ENCODE data around the gene PWWP2B.

Gene PWWP2B

GRCh38 chr10:132448248-132448731, 51.3 kb downstream of the PWWP2B start:
- peaks cover 43% of the 10 kb centered on the region for H3K4me1 Mint-ChIP-seq
- H3K9me3 Mint-ChIP-seq, result no peaks in the 10 kb centered on the region
- no peak for ATAC-seq
- no peaks in the 10 kb centered on the region for H3K36me3 Mint-ChIP-seq (ENCODE audit: low read depth)
- no peaks in the 10 kb centered on the region for H3K27me3 Mint-ChIP-seq
- H3K4me3 Mint-ChIP-seq, result peak overlapping the region; percentile 48
- peak; percentile 78 for DNase-seq
- H3K27ac Mint-ChIP-seq, result peak overlapping the region; percentile 98

GRCh38 chr10:132449051-132449810, 52.2 kb downstream of the PWWP2B start:
- no peaks in the 10 kb centered on the region for H3K9me3 Mint-ChIP-seq
- H3K4me1 Mint-ChIP-seq, result peaks cover 40% of the 10 kb centered on the region
- no peaks in the 10 kb centered on the region for H3K27me3 Mint-ChIP-seq
- no peak for DNase-seq
- no peak for ATAC-seq
- no peak overlapping the region for H3K4me3 Mint-ChIP-seq
- no peaks in the 10 kb centered on the region for H3K36me3 Mint-ChIP-seq (ENCODE audit: low read depth)
- no peak overlapping the region for H3K27ac Mint-ChIP-seq

- Mint-ChIP-seq H3K9me3 (no peaks in the 10 kb centered on the region), H3K4me3 (no peak overlapping the region), H3K27me3 (no peaks in the 10 kb centered on the region), H3K36me3 (ENCODE audit: low read depth) (no peaks in the 10 kb centered on the region), H3K4me1 (peaks cover 39% of the 10 kb centered on the region), H3K27ac (no peak overlapping the region)
- ATAC-seq (no peak), DNase-seq (no peak)
Observed at GRCh38 chr10:132449811-132450181, 52.8 kb downstream of the PWWP2B start.

- no peak for ATAC-seq
- H3K36me3 Mint-ChIP-seq (ENCODE audit: low read depth), result no peaks in the 10 kb centered on the region
- H3K9me3 Mint-ChIP-seq, result no peaks in the 10 kb centered on the region
- DNase-seq, result no peak
- peaks cover 36% of the 10 kb centered on the region for H3K4me1 Mint-ChIP-seq
- H3K27ac Mint-ChIP-seq, result no peak overlapping the region
- no peaks in the 10 kb centered on the region for H3K27me3 Mint-ChIP-seq
- no peak overlapping the region for H3K4me3 Mint-ChIP-seq
Observed at GRCh38 chr10:132450466-132450824, 53.4 kb downstream of the PWWP2B start.

GRCh38 chr10:132450825-132451505, 54.0 kb downstream of the PWWP2B start:
- Mint-ChIP-seq H3K4me3 (no peak overlapping the region), H3K4me1 (peaks cover 36% of the 10 kb centered on the region), H3K9me3 (no peaks in the 10 kb centered on the region), H3K27ac (no peak overlapping the region), H3K36me3 (ENCODE audit: low read depth) (no peaks in the 10 kb centered on the region), H3K27me3 (no peaks in the 10 kb centered on the region)
- DNase-seq, result no peak
- no peak for ATAC-seq

- Mint-ChIP-seq H3K27me3 (no peaks in the 10 kb centered on the region), H3K27ac (no peak overlapping the region), H3K4me3 (no peak overlapping the region), H3K4me1 (peaks cover 31% of the 10 kb centered on the region), H3K9me3 (no peaks in the 10 kb centered on the region), H3K36me3 (ENCODE audit: low read depth) (no peaks in the 10 kb centered on the region)
- no peak for ATAC-seq
- no peak for DNase-seq
Observed at GRCh38 chr10:132451506-132452215, 54.7 kb downstream of the PWWP2B start.

- Mint-ChIP-seq H3K36me3 (ENCODE audit: low read depth) (no peaks in the 10 kb centered on the region), H3K4me3 (no peak overlapping the region), H3K27me3 (no peaks in the 10 kb centered on the region), H3K9me3 (no peaks in the 10 kb centered on the region), H3K27ac (no peak overlapping the region), H3K4me1 (peaks cover 28% of the 10 kb centered on the region)
- peak; percentile 36 for DNase-seq
- ATAC-seq, result peak; percentile 5
Observed at GRCh38 chr10:132452216-132452650, 55.2 kb downstream of the PWWP2B start.

- Mint-ChIP-seq H3K4me3 (no peak overlapping the region), H3K9me3 (no peaks in the 10 kb centered on the region), H3K27ac (no peak overlapping the region), H3K36me3 (ENCODE audit: low read depth) (no peaks in the 10 kb centered on the region), H3K4me1 (peaks cover 22% of the 10 kb centered on the region), H3K27me3 (no peaks in the 10 kb centered on the region)
- DNase-seq (peak; percentile 92), ATAC-seq (peak; percentile 68)
Observed at GRCh38 chr10:132452651-132453469, 55.9 kb downstream of the PWWP2B start.

GRCh38 chr10:132453470-132453861, 56.5 kb downstream of the PWWP2B start:
- Mint-ChIP-seq H3K27me3 (no peaks in the 10 kb centered on the region), H3K27ac (no peak overlapping the region), H3K4me3 (no peak overlapping the region), H3K36me3 (ENCODE audit: low read depth) (no peaks in the 10 kb centered on the region), H3K4me1 (peaks cover 19% of the 10 kb centered on the region), H3K9me3 (no peaks in the 10 kb centered on the region)
- no peak for DNase-seq
- ATAC-seq, result no peak

GRCh38 chr10:132454296-132455198, 57.5 kb downstream of the PWWP2B start:
- Mint-ChIP-seq H3K27ac (no peak overlapping the region), H3K4me3 (no peak overlapping the region), H3K36me3 (ENCODE audit: low read depth) (no peaks in the 10 kb centered on the region), H3K4me1 (peaks cover 20% of the 10 kb centered on the region), H3K9me3 (no peaks in the 10 kb centered on the region), H3K27me3 (no peaks in the 10 kb centered on the region)
- DNase-seq (no peak), ATAC-seq (no peak)

- H3K27ac Mint-ChIP-seq, result no peak overlapping the region
- no peaks in the 10 kb centered on the region for H3K9me3 Mint-ChIP-seq
- DNase-seq (no peak), ATAC-seq (no peak)
- H3K4me3 Mint-ChIP-seq, result no peak overlapping the region
- H3K4me1 Mint-ChIP-seq, result peaks cover 18% of the 10 kb centered on the region
- no peaks in the 10 kb centered on the region for H3K27me3 Mint-ChIP-seq
- H3K36me3 Mint-ChIP-seq (ENCODE audit: low read depth), result no peaks in the 10 kb centered on the region
Observed at GRCh38 chr10:132455441-132455971, 58.5 kb downstream of the PWWP2B start.

- ATAC-seq (no peak), DNase-seq (no peak)
- no peaks in the 10 kb centered on the region for H3K27me3 Mint-ChIP-seq
- peaks cover 17% of the 10 kb centered on the region for H3K4me1 Mint-ChIP-seq
- no peak overlapping the region for H3K27ac Mint-ChIP-seq
- H3K4me3 Mint-ChIP-seq, result no peak overlapping the region
- no peaks in the 10 kb centered on the region for H3K36me3 Mint-ChIP-seq (ENCODE audit: low read depth)
- H3K9me3 Mint-ChIP-seq, result no peaks in the 10 kb centered on the region
Observed at GRCh38 chr10:132455986-132456847, 59.2 kb downstream of the PWWP2B start.

Measured in activated naive CD8-positive, alpha-beta T cell treated with anti-CD3 and anti-CD28 coated beads, Interleukin-2, amount 50 U/mL, for 24 hours (primary cell).